Liver (tissue), 9 donors: ENCODE measurements around the gene NR5A2. TPM values are rescaled to one million over a fixed set of nuclear protein-coding genes. Genes with fewer than 3 reads are reported as not detected.
A peak's percentile ranks its signal among the peaks of the same experiment; 100 is the strongest.

Source experiments
- DNase-seq: peaks from one replicate; pipeline ENCODE4 v3.0.0-alpha.2; 2017; ENCODE audit warnings: low spot score
- H3K27ac ChIP-seq, 2 donors: one replicate each; pipeline ENCODE4 v1.7.0; 2013; ENCODE audit warnings: inconsistent platforms in 2 of 2, low read length in 2 of 2, control low read depth in 1 of 2, low read depth in 1 of 2, mild to moderate bottlenecking in 1 of 2
- H3K27me3 ChIP-seq, 4 donors: one replicate each; pipeline versions ENCODE4 v1.6.1 to v1.7.0; 2013; ENCODE audit warnings: low read length in 3 of 4, inconsistent platforms in 1 of 4, mild to moderate bottlenecking in 1 of 4, moderate library complexity in 1 of 4; ENCODE audit not compliant: control insufficient read depth in 4 of 4, insufficient read depth in 4 of 4
- H3K36me3 ChIP-seq, 4 donors: one replicate each; pipeline versions ENCODE4 v1.6.1 to v1.7.0; 2013; ENCODE audit warnings: low read length in 3 of 4, mild to moderate bottlenecking in 3 of 4, low read depth in 1 of 4, moderate library complexity in 1 of 4; ENCODE audit not compliant: control insufficient read depth in 4 of 4, insufficient read depth in 3 of 4
- H3K4me1 ChIP-seq, 4 donors: one replicate each; pipeline versions ENCODE4 v1.6.1 to v1.7.0; 2013; ENCODE audit warnings: low read length in 3 of 4, mild to moderate bottlenecking in 3 of 4, moderate library complexity in 1 of 4; ENCODE audit not compliant: control insufficient read depth in 4 of 4, insufficient read depth in 4 of 4
- H3K4me3 ChIP-seq, 3 donors: one replicate each; pipeline versions ENCODE4 v1.6.1 to v1.7.0; 2013; ENCODE audit warnings: low read length in 3 of 3, control low read depth in 1 of 3, low read depth in 1 of 3, mild to moderate bottlenecking in 1 of 3
- H3K9ac ChIP-seq, 2 donors: one replicate each; pipeline ENCODE4 v1.7.0; 2013; ENCODE audit warnings: low read length in 2 of 2, mild to moderate bottlenecking in 2 of 2, moderate library complexity in 2 of 2, control low read depth in 1 of 2, low read depth in 1 of 2
- H3K9me3 ChIP-seq, 4 donors: one replicate each; pipeline versions ENCODE4 v1.6.1 to v1.7.0; 2013; ENCODE audit warnings: low read length in 3 of 4; ENCODE audit not compliant: control insufficient read depth in 4 of 4
- EGR1 ChIP-seq, 2 donors: IDR thresholded peaks; 2 replicates each; pipeline ENCODE4 v1.6.1; 2016 to 2018; ENCODE audit warnings: antibody characterized with exemption in 2 of 2, low read depth in 2 of 2
- FOXA1 ChIP-seq: IDR thresholded peaks from 2 replicates; pipeline ENCODE4 v1.6.1; 2016; ENCODE audit warnings: antibody characterized with exemption
- FOXA2 ChIP-seq: IDR thresholded peaks from 2 replicates; pipeline ENCODE4 v1.6.1; 2016; ENCODE audit warnings: antibody characterized with exemption
- GABPA ChIP-seq, 2 donors: IDR thresholded peaks in 1 of 2; conservative IDR thresholded peaks in 1 of 2; 2 replicates each; pipeline ENCODE4 v1.6.1; 2016; ENCODE audit warnings: antibody characterized with exemption in 2 of 2, mild to moderate bottlenecking in 1 of 2, moderate library complexity in 1 of 2
- HNF4G ChIP-seq: IDR thresholded peaks from 2 replicates; pipeline ENCODE4 v1.6.1; 2016; ENCODE audit warnings: antibody characterized with exemption
- JUND ChIP-seq, 2 donors: IDR thresholded peaks; 2 replicates each; pipeline ENCODE4 v1.6.1; 2016; ENCODE audit warnings: antibody characterized with exemption in 2 of 2
- NR2F2 ChIP-seq: IDR thresholded peaks from 2 replicates; pipeline ENCODE4 v1.6.1; 2016; ENCODE audit warnings: antibody characterized with exemption
- RAD21 ChIP-seq, 2 donors: IDR thresholded peaks; 2 replicates each; pipeline ENCODE4 v1.6.1; 2016; ENCODE audit warnings: antibody characterized with exemption in 2 of 2, mild to moderate bottlenecking in 2 of 2
- SP1 ChIP-seq: IDR thresholded peaks from 2 replicates; pipeline ENCODE4 v1.6.1; 2018; ENCODE audit warnings: antibody characterized with exemption, mild to moderate bottlenecking
- TAF1 ChIP-seq: conservative IDR thresholded peaks from 2 replicates; pipeline ENCODE4 v1.6.1; 2016; ENCODE audit warnings: antibody characterized with exemption, mild to moderate bottlenecking
- YY1 ChIP-seq: IDR thresholded peaks from 2 replicates; pipeline ENCODE4 v1.6.1; 2016; ENCODE audit warnings: antibody characterized with exemption, mild to moderate bottlenecking
- WGBS: extraction: QIAGEN DNeasy Blood & Tissue Kit; methylation state at CpG from one replicate; pipeline ENCODE4 v1.1.7; 2013; 5-methylcytosine and 5-hydroxymethylcytosine counted together
- polyA plus RNA-seq, 2 donors: library from polyadenylated mRNA; stranded (reverse) in 1 of 2; unstranded in 1 of 2; fragments of 200-250 nt in 1 of 2; fragments of >200 nt in 1 of 2; fragmentation: Nextera tagmentation in 1 of 2; extraction: Ambion mirVana in 1 of 2; gene quantifications; one replicate each; pipeline versions ENCODE4 v1.2.1 to v1.2.3, GENCODE V29; 2013 to 2015
- total RNA-seq, 2 donors: library from RNA; depleted of rRNA; stranded (reverse); fragments of >200 nt; gene quantifications; one replicate each; pipeline ENCODE4 v1.2.3, GENCODE V29; 2014
- TF ChIP-seq, protein P1 (sequence below): fragments of 150-350 bp; IDR thresholded peaks from 2 replicates; pipeline ENCODE4 v1.5.1; 2017; ENCODE audit warnings: improper control_type of control experiment, low read depth, low read length; ENCODE audit not compliant: missing input control
- TF ChIP-seq, protein P2 (sequence below): IDR thresholded peaks from 2 replicates; pipeline ENCODE4 v1.6.1; 2016; ENCODE audit warnings: antibody characterized with exemption
- TF ChIP-seq, protein P3 (sequence below): IDR thresholded peaks from 2 replicates; pipeline ENCODE4 v1.6.1; 2016; ENCODE audit warnings: antibody characterized with exemption
- TF ChIP-seq, protein P4 (sequence below): IDR thresholded peaks from 2 replicates; pipeline ENCODE4 v1.6.1; 2016; ENCODE audit warnings: antibody characterized with exemption, mild to moderate bottlenecking
- TF ChIP-seq, protein P5 (sequence below): IDR thresholded peaks from 2 replicates; pipeline ENCODE4 v1.6.1; 2016; ENCODE audit warnings: antibody characterized with exemption
- donor health status: healthy.
- donor health status: healthy.
- donor health status: healthy.
- donor health status: healthy.
- donor health status: healthy.

NR5A2 gene
- total and polyA plus RNA-seq, 4 donors: 10.0 to 37.5 (median 21.1) TPM

DNA sequence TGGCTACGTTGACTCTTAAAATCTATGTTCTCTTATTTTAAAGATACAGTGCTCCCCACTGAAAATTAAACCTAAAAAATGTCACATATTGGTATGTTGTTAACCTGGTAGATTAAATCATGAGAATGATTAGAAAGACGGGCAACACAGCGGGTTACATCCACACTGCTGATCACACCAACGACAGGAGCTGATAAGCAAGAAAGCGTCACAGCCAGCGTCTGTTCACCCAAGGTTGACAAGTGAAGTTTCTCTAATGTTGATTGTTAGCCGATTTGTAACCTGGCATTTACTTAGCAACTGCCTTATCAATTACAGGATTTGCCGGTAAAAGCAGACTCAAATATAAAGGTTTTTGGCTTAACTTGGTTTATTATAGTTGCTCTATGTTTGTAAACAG, 149.3 kb downstream of the NR5A2 start:
- Histone ChIP-seq H3K27me3 (no peaks in the 10 kb centered on the region), H3K4me1 (peaks cover 0 to 6% (median 0%) of the 10 kb centered on the region in 4 donors), H3K27ac (no peak overlapping the region), H3K9ac (no peak overlapping the region), H3K4me3 (no peak overlapping the region), H3K36me3 (peaks cover 5 to 8% (median 7%) of the 10 kb centered on the region in 4 donors), H3K9me3 (no peaks in the 10 kb centered on the region)
- WGBS: 64% methylated on average over 8 of the region's 8 CpGs
- DNase-seq: no peak
- TF ChIP-seq SP1 (no peak), NR2F2 (no peak), TAF1 (no peak), YY1 (no peak), HNF4G (no peak), FOXA1 (no peak), EGR1 (IDR thresholded peaks at IDR 0.05; ENCODE audit: low read depth in 2 of 2) (no peak), JUND (IDR thresholded peaks at IDR 0.05) (no peak), FOXA2 (no peak), RAD21 (IDR thresholded peaks at IDR 0.05) (no peak), GABPA (IDR thresholded peaks at IDR 0.05 in 1 of 2, conservative IDR thresholded peaks at IDR 0.05 in 1 of 2) (no peak)
- TF ChIP-seq, protein P1, sequence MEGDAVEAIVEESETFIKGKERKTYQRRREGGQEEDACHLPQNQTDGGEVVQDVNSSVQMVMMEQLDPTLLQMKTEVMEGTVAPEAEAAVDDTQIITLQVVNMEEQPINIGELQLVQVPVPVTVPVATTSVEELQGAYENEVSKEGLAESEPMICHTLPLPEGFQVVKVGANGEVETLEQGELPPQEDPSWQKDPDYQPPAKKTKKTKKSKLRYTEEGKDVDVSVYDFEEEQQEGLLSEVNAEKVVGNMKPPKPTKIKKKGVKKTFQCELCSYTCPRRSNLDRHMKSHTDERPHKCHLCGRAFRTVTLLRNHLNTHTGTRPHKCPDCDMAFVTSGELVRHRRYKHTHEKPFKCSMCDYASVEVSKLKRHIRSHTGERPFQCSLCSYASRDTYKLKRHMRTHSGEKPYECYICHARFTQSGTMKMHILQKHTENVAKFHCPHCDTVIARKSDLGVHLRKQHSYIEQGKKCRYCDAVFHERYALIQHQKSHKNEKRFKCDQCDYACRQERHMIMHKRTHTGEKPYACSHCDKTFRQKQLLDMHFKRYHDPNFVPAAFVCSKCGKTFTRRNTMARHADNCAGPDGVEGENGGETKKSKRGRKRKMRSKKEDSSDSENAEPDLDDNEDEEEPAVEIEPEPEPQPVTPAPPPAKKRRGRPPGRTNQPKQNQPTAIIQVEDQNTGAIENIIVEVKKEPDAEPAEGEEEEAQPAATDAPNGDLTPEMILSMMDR: no peak
- TF ChIP-seq, protein P2, sequence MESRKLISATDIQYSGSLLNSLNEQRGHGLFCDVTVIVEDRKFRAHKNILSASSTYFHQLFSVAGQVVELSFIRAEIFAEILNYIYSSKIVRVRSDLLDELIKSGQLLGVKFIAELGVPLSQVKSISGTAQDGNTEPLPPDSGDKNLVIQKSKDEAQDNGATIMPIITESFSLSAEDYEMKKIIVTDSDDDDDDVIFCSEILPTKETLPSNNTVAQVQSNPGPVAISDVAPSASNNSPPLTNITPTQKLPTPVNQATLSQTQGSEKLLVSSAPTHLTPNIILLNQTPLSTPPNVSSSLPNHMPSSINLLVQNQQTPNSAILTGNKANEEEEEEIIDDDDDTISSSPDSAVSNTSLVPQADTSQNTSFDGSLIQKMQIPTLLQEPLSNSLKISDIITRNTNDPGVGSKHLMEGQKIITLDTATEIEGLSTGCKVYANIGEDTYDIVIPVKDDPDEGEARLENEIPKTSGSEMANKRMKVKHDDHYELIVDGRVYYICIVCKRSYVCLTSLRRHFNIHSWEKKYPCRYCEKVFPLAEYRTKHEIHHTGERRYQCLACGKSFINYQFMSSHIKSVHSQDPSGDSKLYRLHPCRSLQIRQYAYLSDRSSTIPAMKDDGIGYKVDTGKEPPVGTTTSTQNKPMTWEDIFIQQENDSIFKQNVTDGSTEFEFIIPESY: no peak
- TF ChIP-seq, protein P3, sequence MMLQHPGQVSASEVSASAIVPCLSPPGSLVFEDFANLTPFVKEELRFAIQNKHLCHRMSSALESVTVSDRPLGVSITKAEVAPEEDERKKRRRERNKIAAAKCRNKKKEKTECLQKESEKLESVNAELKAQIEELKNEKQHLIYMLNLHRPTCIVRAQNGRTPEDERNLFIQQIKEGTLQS: no peak
- TF ChIP-seq, protein P4, sequence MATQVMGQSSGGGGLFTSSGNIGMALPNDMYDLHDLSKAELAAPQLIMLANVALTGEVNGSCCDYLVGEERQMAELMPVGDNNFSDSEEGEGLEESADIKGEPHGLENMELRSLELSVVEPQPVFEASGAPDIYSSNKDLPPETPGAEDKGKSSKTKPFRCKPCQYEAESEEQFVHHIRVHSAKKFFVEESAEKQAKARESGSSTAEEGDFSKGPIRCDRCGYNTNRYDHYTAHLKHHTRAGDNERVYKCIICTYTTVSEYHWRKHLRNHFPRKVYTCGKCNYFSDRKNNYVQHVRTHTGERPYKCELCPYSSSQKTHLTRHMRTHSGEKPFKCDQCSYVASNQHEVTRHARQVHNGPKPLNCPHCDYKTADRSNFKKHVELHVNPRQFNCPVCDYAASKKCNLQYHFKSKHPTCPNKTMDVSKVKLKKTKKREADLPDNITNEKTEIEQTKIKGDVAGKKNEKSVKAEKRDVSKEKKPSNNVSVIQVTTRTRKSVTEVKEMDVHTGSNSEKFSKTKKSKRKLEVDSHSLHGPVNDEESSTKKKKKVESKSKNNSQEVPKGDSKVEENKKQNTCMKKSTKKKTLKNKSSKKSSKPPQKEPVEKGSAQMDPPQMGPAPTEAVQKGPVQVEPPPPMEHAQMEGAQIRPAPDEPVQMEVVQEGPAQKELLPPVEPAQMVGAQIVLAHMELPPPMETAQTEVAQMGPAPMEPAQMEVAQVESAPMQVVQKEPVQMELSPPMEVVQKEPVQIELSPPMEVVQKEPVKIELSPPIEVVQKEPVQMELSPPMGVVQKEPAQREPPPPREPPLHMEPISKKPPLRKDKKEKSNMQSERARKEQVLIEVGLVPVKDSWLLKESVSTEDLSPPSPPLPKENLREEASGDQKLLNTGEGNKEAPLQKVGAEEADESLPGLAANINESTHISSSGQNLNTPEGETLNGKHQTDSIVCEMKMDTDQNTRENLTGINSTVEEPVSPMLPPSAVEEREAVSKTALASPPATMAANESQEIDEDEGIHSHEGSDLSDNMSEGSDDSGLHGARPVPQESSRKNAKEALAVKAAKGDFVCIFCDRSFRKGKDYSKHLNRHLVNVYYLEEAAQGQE: no peak
- TF ChIP-seq, protein P5, sequence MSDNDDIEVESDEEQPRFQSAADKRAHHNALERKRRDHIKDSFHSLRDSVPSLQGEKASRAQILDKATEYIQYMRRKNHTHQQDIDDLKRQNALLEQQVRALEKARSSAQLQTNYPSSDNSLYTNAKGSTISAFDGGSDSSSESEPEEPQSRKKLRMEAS: no peak

DNA sequence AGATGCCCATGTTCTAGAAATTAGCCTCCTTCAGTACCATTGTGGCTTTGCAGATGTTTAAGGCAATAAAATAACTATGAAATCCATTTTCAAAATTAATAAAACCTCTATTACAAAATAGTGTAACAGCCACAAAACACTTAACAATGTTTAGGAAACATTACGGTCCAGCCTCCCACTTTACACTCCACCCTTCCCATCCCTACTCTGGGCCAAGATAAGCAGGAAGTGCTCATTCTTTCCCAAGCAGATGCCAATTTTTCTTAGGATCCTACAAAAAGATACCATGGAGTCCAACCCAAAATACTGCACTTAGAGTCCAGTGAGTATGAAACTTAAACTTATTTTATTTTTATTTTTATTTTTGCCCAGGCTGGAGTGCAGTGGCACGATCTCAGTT, 150.8 kb downstream of the NR5A2 start:
- Histone ChIP-seq H3K4me3 (no peak overlapping the region), H3K27ac (no peak overlapping the region), H3K36me3 (peaks cover 5 to 8% (median 7%) of the 10 kb centered on the region in 4 donors), H3K4me1 (peaks cover 0 to 6% (median 0%) of the 10 kb centered on the region in 4 donors), H3K9me3 (no peaks in the 10 kb centered on the region), H3K27me3 (no peaks in the 10 kb centered on the region), H3K9ac (no peak overlapping the region)
- TF ChIP-seq EGR1 (IDR thresholded peaks at IDR 0.05; ENCODE audit: low read depth in 2 of 2) (no peak), JUND (IDR thresholded peaks at IDR 0.05) (peak in 1 of 2 donors; percentile 56), SP1 (no peak)
- 79% methylated on average over 2 of the region's 2 CpGs for WGBS
- no peak for DNase-seq
